NCI-H1694 treated with DMSO at 0.1 percent for 48 hours (cell line): ENCODE results near the gene PIK3R5.
"Not testable (repeated sequence)": the region's sequence is repeated elsewhere in the genome, so short reads cannot be mapped to it uniquely, and the experiment has no call there.

Experiments used
- DNase-seq: peaks from one replicate; lab custom pipeline; 2025; lab: John Stamatoyannopoulos, UW

The PIK3R5 gene

DNA sequence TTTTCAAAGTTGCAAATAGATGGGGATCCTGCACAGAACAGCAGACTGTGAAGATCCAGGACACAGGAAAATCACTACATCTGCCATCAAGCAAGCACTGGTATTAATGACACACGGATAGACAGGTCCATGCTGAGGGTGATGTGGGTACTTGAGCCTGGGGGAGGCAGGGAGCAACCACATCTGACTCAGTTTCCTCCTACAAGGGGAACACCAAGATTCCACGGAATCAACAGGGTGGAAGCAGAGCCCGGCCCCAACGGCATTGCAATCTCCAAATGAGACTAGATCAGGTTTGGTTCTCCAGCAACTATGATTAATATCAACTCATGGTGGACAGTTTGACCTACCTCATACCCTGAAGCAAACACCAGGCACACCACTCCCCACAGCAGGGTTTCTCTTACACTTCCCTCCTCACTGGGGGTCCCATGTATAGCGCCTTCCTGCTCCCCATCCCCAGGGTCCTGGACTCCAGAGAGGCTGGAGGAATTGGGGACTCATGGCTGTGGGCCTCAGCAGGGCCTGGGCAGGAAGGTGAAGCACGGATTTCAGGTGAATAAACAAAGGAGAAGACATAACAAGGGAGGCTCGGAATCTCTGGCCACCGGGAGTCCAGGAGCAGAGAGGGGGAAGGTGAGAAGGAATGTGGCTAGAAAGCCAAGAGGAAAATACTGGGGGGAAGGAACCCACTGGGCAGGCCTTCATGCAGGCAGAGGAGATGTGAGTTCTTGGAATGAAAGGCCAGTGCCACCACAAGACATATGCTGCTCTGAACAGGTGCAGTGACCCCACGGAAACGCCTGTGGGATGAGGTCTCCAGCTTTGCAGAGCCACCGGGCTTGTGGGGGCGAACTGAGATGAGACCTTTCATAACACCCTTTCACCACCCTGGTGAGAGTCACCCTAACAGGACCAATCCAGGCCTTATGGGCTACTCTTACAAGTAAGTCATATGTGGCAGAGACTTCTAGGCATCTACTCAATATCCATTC lies 68.6 kb downstream of the PIK3R5 start:
- no peak for DNase-seq

DNA sequence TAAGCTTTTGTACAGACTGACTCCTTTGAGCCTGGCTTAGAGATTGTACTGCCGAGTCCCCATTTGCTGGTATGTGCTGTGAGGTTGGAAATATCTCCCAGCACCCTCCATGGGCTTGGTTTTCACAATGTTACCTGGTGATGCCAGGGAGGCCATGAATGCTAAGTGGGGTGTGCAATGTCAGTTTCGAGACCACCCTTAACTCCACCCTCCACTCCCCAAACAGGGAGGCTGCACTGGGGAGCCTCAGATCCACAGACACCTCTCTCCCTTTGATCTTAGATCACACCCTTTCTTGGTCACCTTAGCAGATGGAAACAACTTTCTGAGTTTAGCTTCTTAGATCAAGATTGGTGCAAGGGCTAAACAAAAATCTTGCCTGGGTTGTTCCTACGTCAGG lies 69.4 kb downstream of the PIK3R5 start:
- DNase-seq = no peak

DNA sequence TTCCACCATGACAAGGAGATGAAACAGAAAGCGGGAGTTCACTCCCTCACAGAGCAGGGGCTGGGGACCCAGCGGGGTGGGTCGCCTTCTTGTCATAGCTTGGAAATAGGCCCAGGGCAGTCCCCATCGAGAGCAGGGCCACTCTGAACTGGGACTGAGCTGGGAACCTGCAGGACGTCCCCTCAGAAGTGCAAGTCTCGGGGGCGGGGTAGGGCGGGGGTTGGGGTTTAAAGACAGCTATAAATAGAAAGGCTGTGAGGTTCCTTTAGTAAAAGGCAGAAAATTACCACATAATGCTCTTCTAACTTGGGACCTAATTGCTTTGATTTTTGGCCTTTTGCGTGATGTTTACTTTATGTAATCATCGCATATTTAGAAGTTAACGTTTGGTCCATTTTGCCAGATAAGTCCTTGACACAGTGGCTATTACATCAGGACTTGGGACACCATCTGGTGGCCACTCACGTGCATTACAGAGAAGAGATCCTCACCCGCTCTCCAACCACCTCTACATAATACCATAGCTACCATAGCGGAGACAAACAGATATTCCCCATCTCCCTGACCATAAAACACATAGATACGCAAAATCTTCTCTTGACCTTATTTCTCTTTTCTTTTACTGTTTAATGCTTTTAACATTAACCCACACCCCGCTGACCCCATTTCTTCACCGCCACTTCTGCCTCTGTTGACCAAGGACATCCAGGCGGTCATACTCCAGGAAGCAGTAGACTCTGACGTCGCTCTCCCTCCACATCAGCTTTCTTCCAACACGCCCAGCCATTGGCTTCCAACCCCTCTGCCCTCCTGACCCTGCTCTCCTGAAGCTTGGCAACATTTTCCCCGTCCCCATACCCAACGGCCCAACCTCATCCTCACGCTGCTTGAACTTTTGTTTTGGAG lies 70.6 kb downstream of the PIK3R5 start:
- peak; percentile 25 for DNase-seq

DNA sequence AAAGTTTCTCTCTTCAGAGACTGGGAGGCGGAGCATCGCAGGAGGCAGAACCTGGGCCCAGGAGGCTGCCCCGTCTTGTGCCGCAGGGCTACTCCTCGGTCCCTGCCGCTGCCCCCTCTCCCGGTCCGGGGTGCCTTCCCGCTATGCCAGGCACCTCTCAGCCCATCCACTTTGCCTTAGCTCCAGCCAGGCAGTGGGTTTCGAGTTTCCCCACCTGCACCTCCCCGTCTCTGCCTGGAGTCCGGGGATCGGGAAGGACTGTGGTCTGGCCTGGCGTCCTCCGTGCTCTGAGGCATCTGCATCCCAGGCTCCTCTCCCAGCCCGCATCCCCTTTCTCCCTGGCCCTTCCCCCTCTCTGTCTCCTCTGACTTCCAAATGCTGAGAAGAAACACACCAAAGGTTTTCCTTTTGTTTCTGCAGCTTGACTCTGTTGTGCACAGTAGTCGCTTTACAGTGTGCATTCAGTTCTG lies 71.3 kb downstream of the PIK3R5 start:
- no peak for DNase-seq

DNA sequence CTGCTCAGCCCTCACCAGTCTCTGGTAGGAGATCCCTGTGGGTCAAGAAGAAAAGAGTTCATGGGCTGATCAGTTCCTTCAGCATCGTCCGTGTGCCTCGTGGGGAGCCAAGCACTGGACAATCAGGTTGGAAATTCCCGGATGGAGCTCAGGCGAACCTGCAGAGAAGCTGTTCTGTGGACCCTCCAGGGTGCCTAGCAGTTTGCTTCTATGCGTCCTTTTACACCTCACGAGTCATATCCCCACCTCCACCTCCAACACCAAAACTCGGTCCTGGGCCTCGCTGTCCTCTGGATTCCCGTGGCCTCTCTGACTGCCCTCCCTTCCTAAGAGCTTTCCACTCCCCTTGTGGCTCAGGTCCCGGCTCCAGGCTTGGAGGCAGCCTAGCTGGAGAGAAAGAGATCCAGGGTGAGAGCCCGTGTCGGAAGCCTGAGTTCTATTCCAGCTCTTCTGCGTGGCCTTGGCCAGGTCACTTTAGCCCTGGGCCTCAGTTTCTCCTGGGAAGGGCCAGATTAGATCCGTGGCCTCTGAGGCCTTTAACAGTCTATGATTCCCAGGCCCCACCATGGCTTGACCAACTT lies 71.8 kb downstream of the PIK3R5 start:
- DNase-seq = no peak

DNA sequence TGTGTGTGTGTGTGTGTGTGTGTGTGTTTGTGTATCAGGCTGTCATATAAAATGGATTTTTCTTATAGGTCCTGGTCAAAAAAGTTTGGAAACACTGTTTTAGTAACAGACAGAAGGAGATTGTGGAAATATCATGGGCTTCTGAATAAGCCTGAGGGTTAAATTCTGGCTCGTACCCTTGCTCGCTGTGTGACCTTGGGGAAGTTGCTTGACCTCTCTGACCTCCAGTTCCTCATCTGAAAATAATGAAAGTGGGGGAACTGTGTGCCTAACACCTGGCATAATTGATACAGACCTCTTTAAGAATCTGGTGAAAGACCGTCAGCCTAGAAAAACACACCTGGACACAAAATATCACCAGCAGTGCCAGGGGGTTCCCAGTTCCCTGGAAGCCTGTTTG lies 72.4 kb downstream of the PIK3R5 start:
- DNase-seq = no peak

DNA sequence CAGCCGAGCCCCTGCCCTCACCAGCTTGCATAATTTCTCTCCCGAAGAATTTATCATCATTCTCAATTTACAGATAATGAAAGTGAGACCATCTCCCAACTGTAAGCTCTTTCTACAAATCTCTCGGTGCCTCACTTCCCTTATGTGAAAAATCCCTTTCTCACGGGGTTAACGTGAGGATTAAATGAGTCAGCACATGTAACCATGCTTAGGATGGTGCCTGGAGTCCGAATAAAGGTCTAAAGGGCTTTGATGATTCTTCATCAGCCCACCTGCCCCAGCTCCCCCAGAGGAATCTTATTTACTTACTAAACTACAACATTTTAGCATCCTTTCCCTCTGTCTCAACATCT lies 73.2 kb downstream of the PIK3R5 start:
- no peak for DNase-seq

DNA sequence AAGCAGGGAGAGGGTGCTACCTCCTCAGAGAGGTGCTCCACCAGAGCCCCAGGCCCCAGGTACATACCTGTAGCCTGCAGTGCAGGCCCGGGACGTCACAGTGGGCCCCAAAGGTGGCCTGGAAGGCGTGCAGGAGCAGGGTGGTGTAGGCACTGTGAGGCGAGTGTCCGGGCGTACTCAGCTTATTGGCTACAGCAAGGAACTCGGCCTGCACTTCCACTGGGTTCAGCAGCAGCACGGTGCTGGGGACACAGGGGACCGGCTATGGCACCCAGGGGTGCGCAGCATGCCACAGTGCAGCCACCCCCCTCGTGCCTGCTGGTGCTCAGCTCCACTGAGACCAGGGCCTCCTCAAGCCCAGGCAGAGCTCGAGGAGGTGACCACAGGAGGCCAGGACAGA lies 74.8 kb downstream of the PIK3R5 start:
- no peak for DNase-seq

DNA sequence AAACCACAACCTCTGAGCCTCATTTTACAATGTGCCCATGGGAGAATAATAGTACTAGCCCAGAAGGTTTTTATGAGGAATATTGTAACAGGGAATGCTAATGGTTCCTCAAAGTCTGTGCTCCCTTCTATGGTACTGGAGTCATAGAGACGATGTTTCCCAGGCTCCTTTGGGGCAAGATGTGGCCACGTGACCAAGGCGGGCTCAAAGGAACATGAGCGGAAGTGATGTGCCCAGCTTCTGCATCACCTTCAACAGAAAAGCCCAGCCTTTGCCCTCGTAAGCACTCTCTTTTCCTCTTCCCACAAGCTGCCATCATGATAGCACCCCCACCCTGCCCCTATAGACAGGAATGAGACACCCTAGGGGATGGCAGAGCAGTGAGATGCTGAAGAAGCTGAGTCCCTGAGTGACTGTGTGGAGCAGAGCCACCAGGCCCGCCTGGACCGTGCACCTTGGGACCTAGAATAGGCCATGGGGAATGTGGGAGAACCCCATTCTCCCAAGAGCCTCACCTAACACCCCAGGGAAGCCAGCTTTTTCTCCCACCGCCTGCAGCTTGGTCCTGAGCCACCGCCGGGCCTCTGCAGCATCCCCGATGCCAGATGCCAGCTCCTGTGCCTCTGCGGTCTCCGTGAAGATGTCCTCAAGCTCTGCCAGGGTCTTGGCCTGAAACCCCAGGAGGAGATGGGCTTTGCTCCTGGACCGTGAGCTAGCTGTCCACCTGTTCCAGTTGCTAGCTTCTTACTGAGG lies 75.9 kb downstream of the PIK3R5 start:
- DNase-seq = no peak

DNA sequence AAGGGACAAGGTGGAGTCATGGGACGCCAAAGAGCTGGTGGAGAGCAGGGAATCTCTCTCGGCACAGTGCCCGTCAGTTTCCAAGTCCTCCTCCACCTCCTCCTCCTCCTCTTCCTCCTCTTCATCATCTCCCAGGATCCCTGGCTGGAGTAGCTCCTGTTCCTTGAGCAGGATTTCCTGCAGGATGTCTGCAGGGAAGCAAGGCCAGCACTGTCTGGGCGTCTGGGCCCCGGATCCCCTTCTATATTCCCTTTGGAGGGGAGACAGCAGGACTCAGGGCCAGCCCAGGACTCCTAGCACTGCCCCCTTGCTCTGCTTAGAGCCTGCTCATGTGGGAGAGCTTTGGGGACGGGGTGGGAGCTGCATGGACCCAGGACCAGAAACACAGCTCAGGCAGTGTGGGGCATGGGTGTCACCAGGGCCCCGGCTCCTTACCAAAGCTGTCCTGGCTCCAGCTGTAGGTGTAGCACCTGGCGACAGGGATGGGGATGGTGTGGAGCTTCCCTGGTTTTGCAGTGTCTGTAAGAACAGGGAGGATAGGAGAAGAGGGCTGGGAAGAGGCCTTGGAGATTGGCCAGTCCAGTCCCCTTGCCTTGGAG lies 76.7 kb downstream of the PIK3R5 start:
- DNase-seq = no peak

DNA sequence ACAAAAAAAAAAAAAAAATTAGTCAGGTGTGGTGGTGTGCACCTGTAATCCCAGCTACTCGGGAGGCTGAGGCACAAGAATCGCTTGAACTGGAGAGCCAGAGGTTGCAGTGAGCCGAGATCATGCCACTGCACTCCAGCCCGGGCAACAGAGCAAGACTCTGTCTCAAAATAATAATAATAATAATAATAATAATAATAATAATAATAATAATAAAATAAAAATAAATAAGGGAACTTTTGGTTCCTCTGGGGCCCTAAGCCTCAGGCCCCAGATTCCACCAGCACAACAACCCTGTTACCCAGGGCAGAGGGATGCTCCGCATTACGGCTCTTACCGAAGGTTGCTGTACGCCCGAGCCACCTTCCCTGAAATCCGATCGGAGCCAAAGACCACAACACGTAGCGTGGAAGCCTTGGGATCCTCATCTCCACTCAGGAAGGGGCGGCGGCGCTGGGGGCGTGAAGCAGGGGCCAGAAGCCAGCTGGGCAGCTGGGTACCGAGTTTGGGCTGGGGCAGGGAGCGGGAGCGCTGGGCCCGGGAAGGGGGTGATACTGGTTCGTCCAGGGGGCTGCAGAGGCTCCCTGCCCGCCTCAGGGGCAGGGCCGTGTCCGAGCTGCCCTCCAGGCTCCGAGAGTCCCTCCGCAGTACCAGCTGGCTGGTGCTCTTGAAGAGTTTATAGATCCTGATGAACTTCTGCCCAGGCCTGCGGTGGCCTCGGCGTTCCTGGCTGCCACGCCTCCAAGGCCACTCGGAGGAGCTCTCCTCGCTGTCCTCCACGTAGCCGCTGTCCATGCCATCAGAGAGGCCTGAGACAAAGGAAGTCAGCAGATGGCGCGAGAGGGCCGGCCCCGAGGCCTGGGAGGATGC lies 77.4 kb downstream of the PIK3R5 start:
- DNase-seq = no peak

DNA sequence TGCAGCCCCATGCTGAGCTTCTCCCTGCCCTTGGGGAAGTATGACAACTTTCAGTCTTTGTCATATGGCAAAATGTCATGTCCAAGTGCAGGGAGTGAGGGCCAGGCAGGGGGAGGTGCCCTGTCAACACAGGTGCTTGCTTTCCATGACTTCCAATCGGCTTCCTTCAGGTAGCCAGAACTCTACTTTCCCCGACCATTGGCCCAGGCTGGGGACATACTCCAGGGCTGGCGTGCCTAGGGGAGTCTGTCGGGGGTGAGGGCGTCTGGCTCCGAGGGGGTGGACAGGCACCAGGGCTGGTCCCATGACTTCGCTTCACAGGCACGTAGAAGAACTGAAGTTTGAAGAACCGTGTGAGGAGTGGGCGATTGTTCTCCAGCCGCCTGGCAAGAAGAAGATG lies 78.2 kb downstream of the PIK3R5 start:
- DNase-seq = no peak

DNA sequence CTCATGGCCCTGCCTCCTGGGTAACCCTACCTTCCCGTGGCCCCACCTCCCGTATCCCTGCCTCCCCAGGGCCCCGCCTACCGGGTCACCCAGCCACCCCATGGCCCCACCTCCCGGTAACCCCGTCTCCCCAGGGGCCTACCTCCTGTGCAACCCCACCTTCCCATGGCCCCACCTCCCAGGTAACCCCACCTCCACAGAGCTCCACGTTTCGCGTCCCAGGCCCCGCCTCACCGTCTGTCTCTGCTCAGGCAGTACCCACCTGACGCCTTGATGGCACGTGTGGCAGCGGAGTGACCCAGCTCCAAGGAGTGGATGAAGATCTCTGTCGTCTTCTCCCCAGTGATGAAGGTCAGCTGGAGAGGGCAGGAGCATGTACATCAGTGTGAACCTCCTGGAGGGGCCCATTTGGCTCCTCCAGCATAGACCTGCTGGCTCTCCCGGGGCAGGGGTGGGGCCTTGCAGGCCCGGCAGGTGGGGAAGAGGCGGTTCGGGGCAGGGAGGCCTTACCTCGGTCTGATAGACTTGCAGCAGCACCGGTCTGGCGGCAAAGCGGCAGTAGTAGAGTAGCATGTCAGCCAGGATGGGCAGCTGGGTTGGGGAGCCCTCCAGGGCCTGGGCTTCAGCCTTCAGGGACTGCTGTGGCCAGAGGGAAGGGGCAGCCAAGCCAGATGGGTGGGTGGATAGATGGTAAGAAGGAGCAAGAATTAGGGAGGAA lies 79.4 kb downstream of the PIK3R5 start:
- DNase-seq = no peak

DNA sequence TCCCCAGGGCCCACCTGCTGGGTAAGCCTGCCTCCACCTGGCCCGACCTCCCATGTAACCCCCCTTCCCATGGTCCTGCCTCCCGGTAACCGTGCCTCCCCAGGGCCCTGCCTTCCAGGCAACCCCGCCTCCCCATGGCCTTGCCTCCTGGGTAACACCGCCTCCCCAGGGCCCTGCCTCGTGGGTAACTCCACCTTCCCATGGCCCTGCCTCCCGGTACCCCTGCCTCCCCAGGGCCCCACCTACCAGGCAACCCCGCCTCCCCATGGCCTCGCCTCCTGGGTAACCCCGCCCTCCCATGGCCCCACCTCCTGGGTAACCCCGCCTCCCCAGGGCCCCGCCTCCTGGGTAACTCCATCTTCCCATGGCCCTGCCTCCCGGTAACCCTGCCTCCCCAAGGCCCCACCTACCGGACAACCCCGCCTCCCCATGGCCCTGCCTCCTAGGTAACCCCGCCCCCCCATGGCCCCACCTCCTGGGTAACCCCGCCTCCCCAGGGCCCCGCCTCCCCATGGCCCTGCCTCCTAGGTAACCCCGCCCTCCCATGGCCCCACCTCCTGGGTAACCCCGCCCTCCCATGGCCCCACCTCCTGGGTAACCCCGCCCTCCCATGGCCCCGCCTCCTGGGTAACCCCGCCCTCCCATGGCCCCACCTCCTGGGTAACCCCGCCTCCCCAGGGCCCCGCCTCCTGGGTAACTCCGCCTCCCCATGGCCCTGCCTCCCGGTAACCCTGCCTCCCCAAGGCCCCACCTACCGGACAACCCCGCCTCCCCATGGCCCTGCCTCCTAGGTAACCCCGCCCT lies 80.1 kb downstream of the PIK3R5 start:
- DNase-seq = not testable (repeated sequence)

DNA sequence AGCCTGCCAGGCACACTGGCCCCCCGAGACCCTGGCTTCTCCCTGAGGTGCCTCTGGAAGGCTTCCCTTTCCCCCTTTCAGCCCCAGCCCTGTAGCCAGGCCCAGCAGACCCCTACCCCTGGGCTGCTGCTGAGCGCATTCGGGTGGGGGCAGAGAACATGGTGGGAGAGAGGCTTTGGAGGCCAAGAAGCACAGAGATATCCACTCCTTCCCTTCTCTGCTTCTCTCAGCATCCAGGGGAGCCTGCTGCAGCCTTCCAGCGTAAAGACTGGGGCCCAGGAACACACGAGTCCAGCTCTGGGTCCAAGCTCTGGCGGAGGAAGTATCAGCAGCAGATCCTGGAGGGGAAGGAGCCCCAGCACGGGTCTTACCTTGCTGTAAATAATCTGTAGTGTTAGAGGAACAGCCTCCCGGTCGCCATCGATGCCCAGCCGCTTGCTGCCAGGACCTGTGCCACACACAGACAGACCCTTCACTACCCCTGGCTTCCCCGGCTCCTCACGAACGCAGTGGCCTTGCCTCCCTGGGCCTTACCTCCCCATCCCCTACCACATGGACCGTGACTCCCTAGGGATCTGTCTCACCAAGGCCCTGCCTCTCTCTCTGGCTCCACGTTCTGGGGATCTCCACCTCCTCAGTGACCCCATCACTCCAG lies 81.0 kb downstream of the PIK3R5 start:
- no peak for DNase-seq

DNA sequence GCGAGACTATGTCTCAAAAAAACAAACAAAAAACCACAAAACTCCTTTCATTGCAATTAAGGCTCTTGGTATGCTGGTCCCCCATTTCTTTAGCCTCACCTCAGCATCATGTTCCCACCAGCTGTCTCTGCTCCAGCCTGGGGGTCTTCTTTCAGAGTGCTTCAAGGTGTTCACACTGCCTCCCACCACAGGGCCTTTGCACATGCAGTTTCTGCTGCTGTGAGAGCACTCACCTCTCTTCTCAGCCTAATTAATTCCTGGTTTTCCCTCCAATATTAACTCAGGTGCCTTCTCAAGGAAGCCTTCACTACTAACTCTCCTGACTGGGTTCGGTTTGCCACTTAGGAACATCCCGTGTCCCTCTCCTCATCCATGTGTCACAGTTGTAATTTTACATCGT lies 82.2 kb downstream of the PIK3R5 start:
- DNase-seq = no peak

DNA sequence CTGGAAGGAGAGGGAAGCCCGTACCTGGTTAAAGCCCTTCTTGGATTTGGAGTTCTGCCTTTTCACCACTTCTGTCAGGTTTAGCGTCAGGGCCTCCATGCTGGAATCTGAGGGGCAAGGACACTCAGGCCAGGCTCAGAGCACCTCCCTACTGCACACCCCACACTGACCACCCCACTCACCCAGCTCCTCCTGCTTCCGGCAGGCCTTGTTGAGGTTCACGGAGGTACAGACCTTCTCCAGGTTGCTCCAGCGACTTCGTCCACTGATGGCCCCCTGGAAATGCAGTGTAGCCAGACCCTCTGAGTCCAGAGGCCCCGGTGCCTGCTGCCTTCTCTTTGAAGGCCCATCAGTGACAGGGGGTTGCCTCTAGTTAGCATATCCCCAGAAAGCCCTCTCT lies 83.9 kb downstream of the PIK3R5 start:
- DNase-seq = no peak

DNA sequence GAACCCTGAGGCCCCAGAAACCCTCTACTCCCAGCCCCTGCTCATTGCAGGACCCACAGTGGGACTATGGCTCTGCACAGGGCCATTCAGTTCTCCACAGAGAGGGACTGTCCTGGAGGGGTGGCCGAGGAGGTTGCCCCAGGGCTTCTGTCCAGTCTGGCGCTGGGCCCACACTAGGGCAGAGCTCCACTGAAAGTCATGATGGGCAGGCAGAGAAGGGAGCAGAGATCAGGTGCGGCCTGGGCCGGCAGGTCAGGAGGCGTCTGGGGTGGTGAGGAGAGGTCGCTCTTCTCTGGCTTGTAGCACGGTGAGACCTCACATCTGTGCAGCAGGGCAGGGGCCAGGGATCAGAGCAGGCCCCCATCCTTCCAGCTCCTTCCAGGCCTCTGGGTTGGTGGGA lies 85.0 kb downstream of the PIK3R5 start:
- DNase-seq = no peak
